Neural cell (in vitro differentiated cells): Measurements from ENCODE around the gene CASZ1.

Experiments
- CTCF ChIP-seq: fragments of 450-650 bp; IDR thresholded peaks from 2 replicates; pipeline ENCODE4 v1.5.1; 2014; ENCODE audit warnings: antibody characterized with exemption, mild to moderate bottlenecking, moderate library complexity; ENCODE audit not compliant: poor library complexity, severe bottlenecking
- EP300 ChIP-seq: fragments of 450-650 bp; conservative IDR thresholded peaks from 2 replicates; pipeline ENCODE4 v1.6.1; 2014; ENCODE audit warnings: antibody characterized with exemption, mild to moderate bottlenecking, moderate library complexity; ENCODE audit not compliant: poor library complexity, severe bottlenecking
- EZH2 ChIP-seq: fragments of 200-600, 300-800 bp; shearing (Covaris generic), sonication (generic); IDR thresholded peaks from 2 replicates; pipeline ENCODE4 v1.6.1; 2014; ENCODE audit warnings: antibody characterized with exemption, low read length, borderline replicate concordance, mild to moderate bottlenecking; ENCODE audit not compliant: insufficient read depth, poor library complexity, severe bottlenecking

DNA sequence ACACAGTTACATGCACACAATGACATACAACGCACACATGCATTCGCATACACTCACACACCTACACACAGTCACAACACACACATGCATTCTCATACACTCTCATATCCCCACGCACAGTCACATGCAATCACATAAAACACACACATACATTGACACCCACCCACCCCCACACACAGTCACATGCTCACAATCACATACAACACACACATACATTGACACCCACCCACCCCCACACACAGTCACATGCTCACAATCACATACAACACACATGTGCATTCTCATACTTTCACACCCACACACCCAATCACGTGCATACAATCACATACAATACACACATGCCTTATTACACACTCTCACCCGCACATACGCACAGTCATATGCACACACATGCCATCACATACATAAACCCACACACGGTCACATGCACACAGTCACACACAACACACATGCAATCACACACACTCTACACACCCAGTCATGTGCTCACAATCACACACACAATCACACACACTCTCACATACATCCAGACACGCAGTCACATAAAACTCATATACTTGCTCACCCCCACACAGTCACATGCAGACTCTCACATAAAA lies 134.3 kb downstream of the CASZ1 start:
- TF ChIP-seq CTCF (no peak), EP300 (no peak), EZH2 (no peak)
